Right atrium auricular region (tissue), 2 donors: ENCODE data around the gene MYBBP1A. TPM values are rescaled to one million over a fixed set of nuclear protein-coding genes. Genes with fewer than 3 reads are reported as not detected.
A peak's percentile ranks its signal among the peaks of the same experiment; 100 is the strongest.

ENCODE experiments used
- DNase-seq: peaks from one replicate; pipeline ENCODE4 v3.0.0-alpha.2; 2019; ENCODE audit warnings: low spot score
- H3K27ac ChIP-seq, 2 donors: fragments of 200-600 bp; sonication (generic); 1 replicate in 1 of 2; 2 replicates in 1 of 2; pipeline ENCODE4 v1.5.1; 2016 to 2019
- H3K27me3 ChIP-seq, 2 donors: fragments of 200-600 bp; sonication (generic); one replicate each; pipeline versions ENCODE4 v1.5.1 to v1.6.0; 2017 to 2019
- H3K36me3 ChIP-seq: fragments of 200-600 bp; sonication (generic); one replicate; pipeline ENCODE4 v1.5.1; 2016
- H3K4me1 ChIP-seq, 2 donors: fragments of 200-600 bp; sonication (generic); one replicate each; pipeline versions ENCODE4 v1.5.1 to v1.6.0; 2017 to 2019
- H3K4me3 ChIP-seq, 2 donors: fragments of 200-600 bp; sonication (generic); 1 replicate in 1 of 2; 2 replicates in 1 of 2; pipeline ENCODE4 v1.5.1; 2017 to 2019; ENCODE audit warnings: mild to moderate bottlenecking in 1 of 2, moderate library complexity in 1 of 2
- H3K9me3 ChIP-seq, 2 donors: fragments of 200-600 bp; sonication (generic); one replicate each; pipeline ENCODE4 v1.5.1; 2019
- CTCF ChIP-seq, 2 donors: fragments of 200-600 bp; sonication (generic); IDR thresholded peaks; one replicate each; pipeline ENCODE4 v1.5.1; 2019; ENCODE audit warnings: antibody characterized with exemption in 2 of 2
- total RNA-seq, 2 donors: library from RNA; depleted of rRNA; stranded (reverse); fragments of >200 nt; gene quantifications; one replicate each; pipeline ENCODE4 v1.1.0, GENCODE V29; 2016

The MYBBP1A gene
- total RNA-seq, 2 donors from 2014 or later: 19.6 to 25.8 TPM

GRCh38 chr17:4505187-4505586 lies 50.0 kb downstream of the MYBBP1A start:
- TF ChIP-seq CTCF (IDR thresholded peaks at IDR 0.05): no peak
- no peaks in the 10 kb centered on the region for H3K9me3 ChIP-seq
- H3K27me3 ChIP-seq: no peaks in the 10 kb centered on the region
- no peak for DNase-seq
- H3K4me1 ChIP-seq: peaks cover 0 to 88% of the 10 kb centered on the region in 2 donors
- no peak overlapping the region for H3K4me3 ChIP-seq
- H3K27ac ChIP-seq: no peak overlapping the region
- H3K36me3 ChIP-seq: no peaks in the 10 kb centered on the region

- no peaks in the 10 kb centered on the region for H3K36me3 ChIP-seq
- no peak overlapping the region for H3K4me3 ChIP-seq
- no peaks in the 10 kb centered on the region for H3K27me3 ChIP-seq
- peaks cover 0 to 89% of the 10 kb centered on the region in 2 donors for H3K4me1 ChIP-seq
- TF ChIP-seq CTCF (IDR thresholded peaks at IDR 0.05): no peak
- no peaks in the 10 kb centered on the region for H3K9me3 ChIP-seq
- DNase-seq: no peak
- H3K27ac ChIP-seq: peak overlapping the region in 1 of 2 donors; percentile 7
These were observed 51.0 kb downstream of the MYBBP1A start for GRCh38 chr17:4504188-4504587.

GRCh38 chr17:4503283-4504025 lies 51.7 kb downstream of the MYBBP1A start:
- Histone ChIP-seq H3K27ac (peak overlapping the region in 1 of 2 donors; percentile 1), H3K4me1 (peaks cover 0 to 84% of the 10 kb centered on the region in 2 donors), H3K9me3 (no peaks in the 10 kb centered on the region), H3K27me3 (no peaks in the 10 kb centered on the region), H3K36me3 (no peaks in the 10 kb centered on the region), H3K4me3 (no peak overlapping the region)
- TF ChIP-seq CTCF (IDR thresholded peaks at IDR 0.05): no peak
- no peak for DNase-seq

DNA sequence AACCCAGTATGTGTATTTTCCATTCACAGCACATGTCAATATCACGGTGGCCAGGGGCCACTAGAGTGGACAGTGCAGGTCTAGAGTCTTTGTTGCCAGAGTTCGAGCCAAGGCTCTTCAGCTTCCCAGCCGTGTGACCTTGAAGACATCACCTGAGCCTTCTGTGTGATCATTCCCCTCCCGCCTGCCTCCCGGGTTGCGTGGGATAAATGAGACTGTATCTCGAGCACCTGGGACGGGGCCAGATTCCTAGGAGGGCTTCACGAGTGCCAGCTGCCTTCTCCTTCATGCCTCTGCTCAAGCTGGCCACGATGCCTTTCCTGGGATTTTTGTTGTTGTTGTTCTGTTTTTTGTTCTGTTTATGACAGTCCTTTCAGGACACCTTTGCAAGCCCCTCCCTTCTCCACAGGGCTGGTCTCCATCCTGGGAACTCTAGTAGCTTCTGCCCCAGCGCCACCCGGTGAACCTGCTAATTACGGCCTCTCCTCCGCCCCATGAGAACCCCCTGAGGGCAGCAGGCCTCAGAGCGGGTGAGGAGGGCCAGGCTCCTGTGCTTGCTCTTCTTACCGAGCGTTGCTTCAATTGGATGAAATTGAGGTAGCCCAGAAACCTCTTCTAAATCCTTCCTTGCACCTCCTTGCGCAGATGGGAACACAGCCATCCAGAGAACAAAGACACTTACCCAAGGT lies 52.6 kb downstream of the MYBBP1A start:
- H3K27me3 ChIP-seq: no peaks in the 10 kb centered on the region
- H3K4me1 ChIP-seq: peaks cover 0 to 83% of the 10 kb centered on the region in 2 donors
- H3K9me3 ChIP-seq: no peaks in the 10 kb centered on the region
- H3K27ac ChIP-seq: peak overlapping the region in 1 of 2 donors; percentile 1
- H3K36me3 ChIP-seq: no peaks in the 10 kb centered on the region
- no peak for DNase-seq
- TF ChIP-seq CTCF (IDR thresholded peaks at IDR 0.05): no peak
- no peak overlapping the region for H3K4me3 ChIP-seq

DNA sequence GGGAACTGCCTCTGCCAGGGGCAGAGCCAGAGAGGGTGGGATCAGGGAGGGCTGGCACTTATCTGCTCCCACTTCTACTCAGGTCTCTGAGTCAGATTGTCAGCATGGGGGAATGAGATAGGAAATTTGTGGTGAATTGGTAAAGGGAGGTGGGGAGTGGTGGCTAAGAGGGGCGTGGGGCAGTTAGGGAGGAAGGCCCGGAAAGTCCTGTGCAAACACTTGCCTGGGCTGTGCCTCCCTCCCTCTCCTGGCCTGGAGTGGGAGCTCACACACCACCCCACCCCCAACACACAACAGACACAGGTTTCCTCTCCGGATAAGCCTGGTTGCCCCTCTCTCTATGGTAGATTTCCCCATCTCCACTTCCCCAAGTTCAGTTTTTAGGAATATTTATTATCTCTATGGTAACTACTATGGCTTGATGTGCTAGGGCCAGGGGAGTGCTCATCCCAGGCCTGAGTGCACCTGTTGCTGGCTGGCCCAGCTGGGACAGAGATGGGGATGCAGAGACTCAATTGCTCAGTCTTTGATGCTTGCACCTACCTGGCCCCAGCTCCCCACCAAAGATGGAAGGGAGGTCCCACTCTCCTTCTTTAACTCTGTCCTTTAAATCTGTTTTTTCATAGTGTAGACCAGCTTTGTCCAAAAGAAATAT lies 53.8 kb downstream of the MYBBP1A start:
- TF ChIP-seq CTCF (IDR thresholded peaks at IDR 0.05): no peak
- no peaks in the 10 kb centered on the region for H3K9me3 ChIP-seq
- no peaks in the 10 kb centered on the region for H3K27me3 ChIP-seq
- no peaks in the 10 kb centered on the region for H3K36me3 ChIP-seq
- peak overlapping the region in 1 of 2 donors; percentile 59 for H3K4me3 ChIP-seq
- peaks cover 0 to 72% of the 10 kb centered on the region in 2 donors for H3K4me1 ChIP-seq
- H3K27ac ChIP-seq: no peak overlapping the region
- DNase-seq: no peak
